SK-N-SH (cell line): ENCODE data around the gene HEXIM1. TPM values are rescaled to one million over a fixed set of nuclear protein-coding genes. Genes with fewer than 3 reads are reported as not detected.

Experiments
- CTCF ChIA-PET: fragments of 300-600, 350-600 bp; formaldehyde crosslinking; extraction: SDS; loops from one replicate; lab custom pipeline; 2021; lab: Yijun Ruan, JAX
- POLR2A ChIA-PET: fragments of 350-600 bp; sonication (Branson Sonifier 250); formaldehyde crosslinking; extraction: SDS; loops from one replicate; lab custom pipeline; 2020; ENCODE audit warnings: antibody characterized with exemption, inconsistent platforms; lab: Yijun Ruan, JAX
- DNase-seq: peaks from one replicate; pipeline ENCODE4 v3.0.0; 2012
- H2AFZ ChIP-seq: fragments of 200-600 bp; sonication (generic); 2 replicates; pipeline ENCODE4 v1.8.1; 2016; ENCODE audit warnings: antibody characterized with exemption, mild to moderate bottlenecking, low read depth
- H3F3A ChIP-seq: fragments of 200-600 bp; sonication (generic); replicated peaks from 2 replicates; pipeline ENCODE3; 2016; ENCODE audit warnings: antibody characterized with exemption, mild to moderate bottlenecking; ENCODE audit not compliant: insufficient read depth
- H3K27ac ChIP-seq, 2 experiments: fragments of 200-500 bp in 1 of 2; fragments of 200-600 bp in 1 of 2; sonication (Bioruptor generic) in 1 of 2; sonication (generic), shearing (Covaris generic) in 1 of 2; 2 replicates each; pipeline versions ENCODE4 v1.5.1 to v1.6.1; 2014 to 2016; ENCODE audit warnings: low read depth in 2 of 2, inconsistent platforms in 1 of 2, low read length in 1 of 2, mild to moderate bottlenecking in 1 of 2, mixed read lengths in 1 of 2
- H3K27me3 ChIP-seq: fragments of 200-600 bp; sonication (generic), shearing (Covaris generic); 2 replicates; pipeline ENCODE4 v1.6.1; 2016; ENCODE audit warnings: mixed run types; ENCODE audit not compliant: insufficient read depth
- H3K36me3 ChIP-seq, 2 experiments: fragments of 200-500 bp in 1 of 2; fragments of 200-600 bp in 1 of 2; sonication (Bioruptor generic) in 1 of 2; sonication (generic) in 1 of 2; replicated peaks in 1 of 2; 2 replicates each; pipeline versions ENCODE3 to v1.5.1; 2014 to 2016; ENCODE audit warnings: low read length in 1 of 2, mild to moderate bottlenecking in 1 of 2; ENCODE audit not compliant: insufficient read depth in 2 of 2, control insufficient read depth in 1 of 2
- H3K4me1 ChIP-seq, 2 experiments: fragments of 200-500 bp in 1 of 2; fragments of 200-600 bp in 1 of 2; sonication (Bioruptor generic) in 1 of 2; sonication (generic), shearing (Covaris generic) in 1 of 2; 2 replicates each; pipeline versions ENCODE4 v1.5.1 to v1.6.1; 2014 to 2016; ENCODE audit warnings: low read depth in 1 of 2, low read length in 1 of 2, mixed run types in 1 of 2; ENCODE audit not compliant: insufficient read depth in 2 of 2, control insufficient read depth in 1 of 2
- H3K4me2 ChIP-seq: fragments of 200-600 bp; sonication (generic), shearing (Covaris generic); 2 replicates; pipeline ENCODE4 v1.6.1; 2017; ENCODE audit warnings: mixed run types
- H3K4me3 ChIP-seq, 2 experiments: fragments of 200-500 bp in 1 of 2; fragments of 200-600 bp in 1 of 2; sonication (Bioruptor generic) in 1 of 2; sonication (generic), shearing (Covaris generic) in 1 of 2; 2 replicates each; pipeline versions ENCODE4 v1.5.1 to v1.8.1; 2014 to 2016; ENCODE audit warnings: low read depth in 2 of 2, inconsistent platforms in 1 of 2, low read length in 1 of 2, mild to moderate bottlenecking in 1 of 2, mixed read lengths in 1 of 2, moderate library complexity in 1 of 2
- H3K79me2 ChIP-seq: fragments of 200-600 bp; sonication (generic); 2 replicates; pipeline ENCODE4 v1.8.1; 2017; ENCODE audit warnings: mild to moderate bottlenecking; ENCODE audit not compliant: insufficient read depth
- H3K9ac ChIP-seq: fragments of 200-600 bp; sonication (generic); 2 replicates; pipeline ENCODE4 v1.6.1; 2017; ENCODE audit warnings: mixed run types
- H3K9me2 ChIP-seq: fragments of 200-600 bp; sonication (generic); 2 replicates; pipeline ENCODE4 v1.6.1; 2017; ENCODE audit warnings: mixed run types
- H3K9me3 ChIP-seq: fragments of 200-600 bp; sonication (generic); 2 replicates; pipeline ENCODE4 v1.6.1; 2017; ENCODE audit warnings: mixed run types, mild to moderate bottlenecking, moderate library complexity
- H4K20me1 ChIP-seq: fragments of 200-600 bp; sonication (generic); 2 replicates; pipeline ENCODE4 v1.6.1; 2017; ENCODE audit warnings: mild to moderate bottlenecking, mixed run types; ENCODE audit not compliant: insufficient read depth
- ELF1 ChIP-seq: IDR thresholded peaks from 2 replicates; pipeline ENCODE4 v1.4.0; 2012
- EP300 ChIP-seq, 2 experiments: IDR thresholded peaks; 2 replicates each; pipeline versions ENCODE4 v1.4.0 to v1.6.1; 2012; ENCODE audit warnings: borderline replicate concordance in 1 of 2, low read depth in 1 of 2, low read length in 1 of 2
- GATA2 ChIP-seq: sonication (generic); formaldehyde crosslinking; IDR thresholded peaks from 2 replicates; pipeline ENCODE4 v1.5.0; 2020; ENCODE audit warnings: mild to moderate bottlenecking, missing genetic modification reagents
- JUND ChIP-seq: IDR thresholded peaks from 2 replicates; pipeline ENCODE4 v1.4.0; 2012
- MEF2A ChIP-seq: IDR thresholded peaks from 2 replicates; pipeline ENCODE4 v1.4.0; 2012; ENCODE audit warnings: low read depth, borderline replicate concordance
- MXI1 ChIP-seq: IDR thresholded peaks from 2 replicates; pipeline ENCODE4 v1.6.1; 2012; ENCODE audit warnings: mild to moderate bottlenecking, low read depth, low read length, improper control_type of control experiment
- NFIC ChIP-seq: IDR thresholded peaks from 2 replicates; pipeline ENCODE4 v1.4.0; 2012; ENCODE audit warnings: borderline replicate concordance
- NRF1 ChIP-seq: IDR thresholded peaks from 2 replicates; pipeline ENCODE4 v1.6.1; 2012; ENCODE audit warnings: low read depth, mild to moderate bottlenecking, low read length
- RAD21 ChIP-seq: IDR thresholded peaks from 2 replicates; pipeline ENCODE4 v1.6.1; 2012; ENCODE audit warnings: mild to moderate bottlenecking, low read length
- RCOR1 ChIP-seq: fragments of 150-350 bp; IDR thresholded peaks from 2 replicates; pipeline ENCODE4 v1.6.1; 2017; ENCODE audit warnings: antibody characterized with exemption, low read length
- TAF1 ChIP-seq: IDR thresholded peaks from 2 replicates; pipeline ENCODE4 v1.6.1; 2012; ENCODE audit warnings: low read depth, mild to moderate bottlenecking, low read length, moderate library complexity, borderline replicate concordance
- TCF12 ChIP-seq: IDR thresholded peaks from 2 replicates; pipeline ENCODE4 v1.4.0; 2012
- TEAD4 ChIP-seq: IDR thresholded peaks from 2 replicates; pipeline ENCODE4 v1.4.0; 2012; ENCODE audit warnings: mild to moderate bottlenecking, borderline replicate concordance; ENCODE audit not compliant: insufficient read depth
- WGBS: methylation state at CpG from one replicate; pipeline ENCODE4 v1.1.6; 2017; ENCODE audit warnings: low lambda C conversion rate; 5-methylcytosine and 5-hydroxymethylcytosine counted together
- polyA plus RNA-seq, 3 experiments: library from polyadenylated mRNA; depleted of rRNA; stranded (reverse); fragments of >200 nt; gene quantifications; 2 replicates each; pipeline ENCODE4 v1.2.3, GENCODE V29; 2012
- TF ChIP-seq, protein P1 (sequence below): fragments of 150-350 bp; IDR thresholded peaks from 2 replicates; pipeline ENCODE4 v1.6.1; 2016; ENCODE audit warnings: mild to moderate bottlenecking, low read depth, low read length
- TF ChIP-seq, protein P2 (sequence below): IDR thresholded peaks from 2 replicates; pipeline ENCODE4; 2012
- TF ChIP-seq, protein P3 (sequence below): IDR thresholded peaks from 2 replicates; pipeline ENCODE4 v1.6.1; 2012; ENCODE audit warnings: mild to moderate bottlenecking, low read depth, low read length, moderate library complexity

HEXIM1 gene
- polyA plus RNA-seq, 1 of the 3 experiments (the other 2 are of a cell fraction) = 20.7 TPM

DNA sequence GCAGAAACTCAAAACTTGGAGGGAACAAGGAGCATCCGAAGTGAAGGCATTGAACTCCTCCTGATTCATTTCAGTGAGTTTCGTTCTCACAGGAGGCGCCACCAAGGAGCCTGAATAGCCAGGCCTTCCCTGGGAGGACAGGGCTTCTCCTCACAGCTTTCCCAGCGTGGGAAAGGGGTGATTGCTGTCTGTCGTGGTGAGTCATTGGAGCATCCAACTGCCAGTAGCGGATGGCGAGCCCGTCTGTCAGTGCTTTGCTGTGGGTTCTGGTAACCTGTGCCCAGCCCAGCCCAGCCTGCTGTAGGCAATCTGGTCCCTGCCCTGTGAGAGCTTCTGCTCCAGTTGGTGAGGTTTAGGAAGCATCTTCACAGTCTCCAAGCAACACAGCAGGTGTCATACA is 44.2 kb upstream of the HEXIM1 start:
- DNase-seq = no peak
- Histone ChIP-seq H3K27me3 (no peaks in the 10 kb centered on the region), H3K9me2 (no peaks in the 10 kb centered on the region), H3K9ac (no peak overlapping the region), H3K27ac (no peak overlapping the region), H2AFZ (no peak overlapping the region), H3K36me3 (peaks cover 27 to 79% of the 10 kb centered on the region in 2 experiments), H3K4me3 (no peak overlapping the region), H4K20me1 (no peaks in the 10 kb centered on the region), H3K9me3 (no peaks in the 10 kb centered on the region), H3F3A (no peaks in the 10 kb centered on the region), H3K4me2 (no peak overlapping the region), H3K4me1 (no peaks in the 10 kb centered on the region; a peak in 1 of 4 replicates), H3K79me2 (no peaks in the 10 kb centered on the region)
- POLR2A ChIA-PET = no interaction called here
- 92% methylated on average over 6 of the region's 8 CpGs for WGBS
- CTCF ChIA-PET = interaction anchor here (1.0 to 5.5 kb wide), 5 partner anchors 26 to 183 kb away, joined by 3 to 33 read pairs (median 4); partner anchors contain the start of genes ACBD4 and PLCD3
- TF ChIP-seq, protein P1, sequence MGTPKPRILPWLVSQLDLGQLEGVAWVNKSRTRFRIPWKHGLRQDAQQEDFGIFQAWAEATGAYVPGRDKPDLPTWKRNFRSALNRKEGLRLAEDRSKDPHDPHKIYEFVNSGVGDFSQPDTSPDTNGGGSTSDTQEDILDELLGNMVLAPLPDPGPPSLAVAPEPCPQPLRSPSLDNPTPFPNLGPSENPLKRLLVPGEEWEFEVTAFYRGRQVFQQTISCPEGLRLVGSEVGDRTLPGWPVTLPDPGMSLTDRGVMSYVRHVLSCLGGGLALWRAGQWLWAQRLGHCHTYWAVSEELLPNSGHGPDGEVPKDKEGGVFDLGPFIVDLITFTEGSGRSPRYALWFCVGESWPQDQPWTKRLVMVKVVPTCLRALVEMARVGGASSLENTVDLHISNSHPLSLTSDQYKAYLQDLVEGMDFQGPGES = no peak
- TF ChIP-seq, protein P2, sequence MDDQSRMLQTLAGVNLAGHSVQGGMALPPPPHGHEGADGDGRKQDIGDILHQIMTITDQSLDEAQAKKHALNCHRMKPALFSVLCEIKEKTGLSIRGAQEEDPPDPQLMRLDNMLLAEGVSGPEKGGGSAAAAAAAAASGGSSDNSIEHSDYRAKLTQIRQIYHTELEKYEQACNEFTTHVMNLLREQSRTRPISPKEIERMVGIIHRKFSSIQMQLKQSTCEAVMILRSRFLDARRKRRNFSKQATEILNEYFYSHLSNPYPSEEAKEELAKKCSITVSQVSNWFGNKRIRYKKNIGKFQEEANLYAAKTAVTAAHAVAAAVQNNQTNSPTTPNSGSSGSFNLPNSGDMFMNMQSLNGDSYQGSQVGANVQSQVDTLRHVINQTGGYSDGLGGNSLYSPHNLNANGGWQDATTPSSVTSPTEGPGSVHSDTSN = no peak
- TF ChIP-seq, protein P3, sequence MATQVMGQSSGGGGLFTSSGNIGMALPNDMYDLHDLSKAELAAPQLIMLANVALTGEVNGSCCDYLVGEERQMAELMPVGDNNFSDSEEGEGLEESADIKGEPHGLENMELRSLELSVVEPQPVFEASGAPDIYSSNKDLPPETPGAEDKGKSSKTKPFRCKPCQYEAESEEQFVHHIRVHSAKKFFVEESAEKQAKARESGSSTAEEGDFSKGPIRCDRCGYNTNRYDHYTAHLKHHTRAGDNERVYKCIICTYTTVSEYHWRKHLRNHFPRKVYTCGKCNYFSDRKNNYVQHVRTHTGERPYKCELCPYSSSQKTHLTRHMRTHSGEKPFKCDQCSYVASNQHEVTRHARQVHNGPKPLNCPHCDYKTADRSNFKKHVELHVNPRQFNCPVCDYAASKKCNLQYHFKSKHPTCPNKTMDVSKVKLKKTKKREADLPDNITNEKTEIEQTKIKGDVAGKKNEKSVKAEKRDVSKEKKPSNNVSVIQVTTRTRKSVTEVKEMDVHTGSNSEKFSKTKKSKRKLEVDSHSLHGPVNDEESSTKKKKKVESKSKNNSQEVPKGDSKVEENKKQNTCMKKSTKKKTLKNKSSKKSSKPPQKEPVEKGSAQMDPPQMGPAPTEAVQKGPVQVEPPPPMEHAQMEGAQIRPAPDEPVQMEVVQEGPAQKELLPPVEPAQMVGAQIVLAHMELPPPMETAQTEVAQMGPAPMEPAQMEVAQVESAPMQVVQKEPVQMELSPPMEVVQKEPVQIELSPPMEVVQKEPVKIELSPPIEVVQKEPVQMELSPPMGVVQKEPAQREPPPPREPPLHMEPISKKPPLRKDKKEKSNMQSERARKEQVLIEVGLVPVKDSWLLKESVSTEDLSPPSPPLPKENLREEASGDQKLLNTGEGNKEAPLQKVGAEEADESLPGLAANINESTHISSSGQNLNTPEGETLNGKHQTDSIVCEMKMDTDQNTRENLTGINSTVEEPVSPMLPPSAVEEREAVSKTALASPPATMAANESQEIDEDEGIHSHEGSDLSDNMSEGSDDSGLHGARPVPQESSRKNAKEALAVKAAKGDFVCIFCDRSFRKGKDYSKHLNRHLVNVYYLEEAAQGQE = no peak
- TF ChIP-seq JUND (no peak), MEF2A (no peak), NRF1 (no peak), TAF1 (no peak), TEAD4 (no peak), RAD21 (no peak), GATA2 (CRISPR knock-in tag) (no peak), NFIC (no peak), MXI1 (no peak), EP300 (IDR thresholded peaks at IDR 0.05; ENCODE audit: borderline replicate concordance in 1 of 2, low read depth in 1 of 2, low read length in 1 of 2) (no peak), TCF12 (no peak), ELF1 (no peak), RCOR1 (no peak)
